Karpas-422 (cell line): ENCODE data around the gene DSCAML1. TPM values are rescaled to one million over a fixed set of nuclear protein-coding genes. Genes with fewer than 3 reads are reported as not detected.
A peak's percentile ranks its signal among the peaks of the same experiment; 100 is the strongest.

ENCODE experiments used
- DNase-seq: peaks from one replicate; pipeline ENCODE4 v3.0.0-alpha.2; 2015
- H2AFZ ChIP-seq: fragments of 200-600 bp; sonication (generic); 2 replicates; pipeline ENCODE4 v1.6.1; 2014; ENCODE audit warnings: antibody characterized with exemption, low read length, mixed read lengths
- H3K27ac ChIP-seq: fragments of 200-600 bp; sonication (generic); 2 replicates; pipeline ENCODE4 v1.5.1; 2014; ENCODE audit warnings: mild to moderate bottlenecking, low read length, moderate library complexity
- H3K27me3 ChIP-seq: fragments of 200-600 bp; sonication (generic); 2 replicates; pipeline ENCODE4 v1.6.1; 2014; ENCODE audit warnings: low read length, mixed read lengths
- H3K36me3 ChIP-seq: fragments of 200-600 bp; sonication (generic); 2 replicates; pipeline ENCODE4 v1.6.1; 2014; ENCODE audit warnings: low read length, mixed read lengths; ENCODE audit not compliant: insufficient read depth
- H3K4me1 ChIP-seq: fragments of 200-600 bp; sonication (generic); 2 replicates; pipeline ENCODE4 v1.6.1; 2014; ENCODE audit warnings: mild to moderate bottlenecking, low read length, mixed read lengths
- H3K4me2 ChIP-seq: fragments of 200-600 bp; sonication (generic); 2 replicates; pipeline ENCODE4 v1.6.1; 2014; ENCODE audit warnings: low read length, low read depth, mild to moderate bottlenecking; ENCODE audit not compliant: poor library complexity, severe bottlenecking
- H3K4me3 ChIP-seq: fragments of 200-600 bp; sonication (generic); 2 replicates; pipeline ENCODE4 v1.5.1; 2014; ENCODE audit warnings: mild to moderate bottlenecking, antibody characterized with exemption, low read length, mixed read lengths
- H3K79me2 ChIP-seq: fragments of 200-600 bp; sonication (generic); 2 replicates; pipeline ENCODE4 v1.6.1; 2014; ENCODE audit warnings: mild to moderate bottlenecking, low read length, mixed read lengths
- H3K9ac ChIP-seq: fragments of 200-600 bp; sonication (generic); 2 replicates; pipeline ENCODE4 v1.6.0; 2014; ENCODE audit warnings: low read length
- H3K9me2 ChIP-seq: fragments of 200-600 bp; sonication (generic), shearing (Covaris generic); replicated peaks from 2 replicates; pipeline ENCODE4 v1.6.0; 2014; ENCODE audit warnings: mild to moderate bottlenecking, low read length, moderate library complexity; ENCODE audit not compliant: insufficient read depth
- H3K9me3 ChIP-seq: fragments of 300-700, 200-600 bp; sonication (generic); 2 replicates; pipeline ENCODE4 v1.6.1; 2014; ENCODE audit warnings: low read length, mixed read lengths
- H4K20me1 ChIP-seq: fragments of 200-600 bp; sonication (generic); 2 replicates; pipeline ENCODE4 v1.6.1; 2014; ENCODE audit warnings: mild to moderate bottlenecking, antibody characterized with exemption, low read length, low read depth; ENCODE audit not compliant: insufficient read depth
- total RNA-seq: library from RNA; depleted of rRNA; stranded (reverse); fragments of >200 nt; shearing (Covaris generic); gene quantifications from 2 replicates; pipeline ENCODE4 v1.2.3, GENCODE V29; 2014; ENCODE audit warnings: low replicate concordance

The DSCAML1 gene
- total RNA-seq, 1 experiment from 2014 or later, result not detected

GRCh38 chr11:117431436-117431835 lies 365.6 kb downstream of the DSCAML1 start:
- H3K4me2 ChIP-seq, result no peak overlapping the region
- H3K4me1 ChIP-seq, result peaks cover 4% of the 10 kb centered on the region; the same call in 1 of the 2 replicates
- no peak for DNase-seq
- no peaks in the 10 kb centered on the region for H3K79me2 ChIP-seq
- H3K27me3 ChIP-seq, result no peaks in the 10 kb centered on the region
- H3K27ac ChIP-seq, result no peak overlapping the region
- H3K9me2 ChIP-seq, result no peaks in the 10 kb centered on the region
- H3K9ac ChIP-seq, result no peak overlapping the region
- no peaks in the 10 kb centered on the region for H3K9me3 ChIP-seq
- H2AFZ ChIP-seq, result no peak overlapping the region
- H3K4me3 ChIP-seq, result no peak overlapping the region
- H4K20me1 ChIP-seq, result no peaks in the 10 kb centered on the region
- H3K36me3 ChIP-seq, result no peaks in the 10 kb centered on the region

GRCh38 chr11:117430293-117430955 lies 366.6 kb downstream of the DSCAML1 start:
- no peaks in the 10 kb centered on the region for H3K36me3 ChIP-seq
- H3K9ac ChIP-seq, result no peak overlapping the region
- H3K4me2 ChIP-seq, result no peak overlapping the region
- H3K4me3 ChIP-seq, result no peak overlapping the region
- no peaks in the 10 kb centered on the region for H3K79me2 ChIP-seq
- DNase-seq, result no peak
- H3K4me1 ChIP-seq, result peaks cover 4% of the 10 kb centered on the region; the same call in 1 of the 2 replicates
- no peaks in the 10 kb centered on the region for H3K27me3 ChIP-seq
- H4K20me1 ChIP-seq, result no peaks in the 10 kb centered on the region
- no peak overlapping the region for H2AFZ ChIP-seq
- no peaks in the 10 kb centered on the region for H3K9me3 ChIP-seq
- no peaks in the 10 kb centered on the region for H3K9me2 ChIP-seq
- H3K27ac ChIP-seq, result no peak overlapping the region

- Histone ChIP-seq H3K9me3 (no peaks in the 10 kb centered on the region), H3K4me1 (peaks cover 9% of the 10 kb centered on the region), H2AFZ (no peak overlapping the region), H4K20me1 (no peaks in the 10 kb centered on the region), H3K4me3 (no peak overlapping the region), H3K36me3 (no peaks in the 10 kb centered on the region), H3K27me3 (no peaks in the 10 kb centered on the region), H3K79me2 (no peaks in the 10 kb centered on the region), H3K27ac (no peak overlapping the region), H3K9me2 (no peaks in the 10 kb centered on the region), H3K9ac (no peak overlapping the region), H3K4me2 (no peak overlapping the region)
- DNase-seq, result peak; percentile 57
Measured at GRCh38 chr11:117428856-117429229, 368.2 kb downstream of the DSCAML1 start.

DNA sequence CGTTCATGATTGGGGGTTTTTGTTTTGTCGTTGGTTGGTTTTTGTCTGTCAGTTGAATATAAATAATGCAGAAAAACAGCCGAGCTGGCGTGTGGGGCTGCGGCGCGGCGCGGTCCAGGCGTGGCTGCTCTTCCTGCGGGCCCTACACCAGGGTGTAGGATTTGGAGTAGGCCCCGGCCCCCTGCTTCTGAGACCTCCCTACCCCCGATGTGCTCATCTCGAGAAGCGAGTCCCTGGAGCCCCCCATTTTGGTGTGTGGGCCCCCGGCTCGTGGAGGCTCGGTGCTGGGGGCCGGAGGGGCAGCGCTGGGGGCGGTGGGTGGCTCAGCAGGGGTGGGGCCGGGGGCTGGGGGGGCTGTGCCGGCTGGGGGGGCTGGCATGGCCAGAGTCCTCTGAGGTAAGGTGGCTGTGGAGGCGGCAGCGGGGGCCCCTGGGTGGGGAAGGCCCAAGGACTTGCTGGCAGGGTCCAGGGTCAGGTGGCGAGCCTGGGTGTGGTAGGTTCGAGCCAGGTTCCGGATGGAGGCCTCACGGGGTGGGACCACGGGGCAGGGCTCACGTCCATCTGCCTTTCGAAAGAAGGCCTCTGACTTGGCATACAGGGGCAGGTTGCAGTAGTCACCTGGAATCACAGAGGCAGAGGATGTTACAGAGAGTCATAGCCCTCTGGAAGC lies 368.7 kb downstream of the DSCAML1 start:
- H3K36me3 ChIP-seq, result no peaks in the 10 kb centered on the region

DNA sequence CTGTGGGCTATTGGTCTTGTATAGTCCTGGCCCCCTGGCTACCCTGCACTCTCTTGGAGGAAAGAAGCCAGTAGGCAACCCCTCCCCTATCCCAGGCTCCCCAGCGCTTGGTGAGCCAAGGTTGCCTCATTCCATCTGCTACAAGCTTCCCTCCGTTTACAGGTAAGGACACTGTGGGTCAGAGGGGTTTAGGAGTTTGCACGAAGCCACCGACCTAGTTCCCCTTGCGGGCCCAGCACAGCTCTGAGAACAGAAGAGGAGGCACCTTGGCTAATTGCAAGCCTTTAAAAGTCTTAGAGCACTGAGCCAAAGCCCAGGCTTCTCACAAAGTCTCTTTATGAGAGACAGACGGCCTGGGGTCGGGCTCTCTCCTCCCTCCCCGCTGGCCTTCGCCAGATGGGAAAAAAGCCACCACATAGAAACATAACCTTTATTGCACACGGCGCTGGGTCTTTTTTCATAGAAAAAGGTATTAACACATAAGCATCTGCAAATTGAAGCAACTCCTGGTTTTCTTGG lies 369.6 kb downstream of the DSCAML1 start:
- H3K9me3 ChIP-seq, result no peaks in the 10 kb centered on the region
- no peaks in the 10 kb centered on the region for H4K20me1 ChIP-seq
- no peak overlapping the region for H3K4me3 ChIP-seq
- no peak overlapping the region for H3K9ac ChIP-seq
- H2AFZ ChIP-seq, result no peak overlapping the region
- no peaks in the 10 kb centered on the region for H3K36me3 ChIP-seq
- H3K79me2 ChIP-seq, result no peaks in the 10 kb centered on the region
- H3K4me2 ChIP-seq, result no peak overlapping the region
- peaks cover 9% of the 10 kb centered on the region for H3K4me1 ChIP-seq
- no peak for DNase-seq
- no peak overlapping the region for H3K27ac ChIP-seq
- H3K9me2 ChIP-seq, result no peaks in the 10 kb centered on the region
- no peaks in the 10 kb centered on the region for H3K27me3 ChIP-seq

More for the DNA sequence above, 368.7 kb downstream of the DSCAML1 start:
- Histone ChIP-seq H2AFZ (no peak overlapping the region), H3K9me2 (no peaks in the 10 kb centered on the region), H3K9me3 (no peaks in the 10 kb centered on the region), H3K4me1 (peaks cover 9% of the 10 kb centered on the region), H3K79me2 (no peaks in the 10 kb centered on the region), H3K4me3 (no peak overlapping the region), H3K4me2 (no peak overlapping the region), H3K27me3 (no peaks in the 10 kb centered on the region), H4K20me1 (no peaks in the 10 kb centered on the region), H3K9ac (no peak overlapping the region), H3K27ac (no peak overlapping the region)
- DNase-seq, result no peak

GRCh38 chr11:117426941-117427340 lies 370.1 kb downstream of the DSCAML1 start:
- Histone ChIP-seq H3K4me2 (no peak overlapping the region), H2AFZ (no peak overlapping the region), H3K4me1 (peaks cover 9% of the 10 kb centered on the region), H3K36me3 (no peaks in the 10 kb centered on the region), H3K4me3 (no peak overlapping the region), H3K9me2 (no peaks in the 10 kb centered on the region), H4K20me1 (no peaks in the 10 kb centered on the region), H3K27me3 (no peaks in the 10 kb centered on the region), H3K27ac (no peak overlapping the region), H3K9ac (no peak overlapping the region), H3K9me3 (no peaks in the 10 kb centered on the region), H3K79me2 (no peaks in the 10 kb centered on the region)
- DNase-seq, result no peak

DNA sequence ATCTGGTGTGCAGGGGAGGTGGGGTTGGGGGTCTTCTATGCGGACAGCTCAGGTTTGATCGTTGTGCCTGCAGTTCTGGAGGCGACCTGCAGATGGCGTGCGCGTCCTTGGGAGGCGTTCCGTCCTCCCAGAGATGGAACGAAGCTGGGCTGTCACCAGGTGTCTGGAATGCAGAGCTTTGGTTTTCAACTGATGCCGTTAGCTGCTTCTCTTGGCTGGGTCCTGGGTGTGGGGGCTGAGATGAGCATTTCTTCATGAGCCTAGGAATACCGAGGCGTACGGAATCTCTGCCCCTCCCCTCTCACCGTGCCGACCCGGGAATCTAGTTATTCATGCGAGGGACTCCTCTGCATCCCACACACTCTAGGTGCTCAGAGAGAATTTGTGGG lies 370.7 kb downstream of the DSCAML1 start:
- Histone ChIP-seq H3K27ac (no peak overlapping the region), H3K27me3 (no peaks in the 10 kb centered on the region), H3K4me3 (no peak overlapping the region), H3K79me2 (no peaks in the 10 kb centered on the region), H3K9me2 (no peaks in the 10 kb centered on the region), H3K4me2 (no peak overlapping the region), H2AFZ (no peak overlapping the region), H3K9me3 (no peaks in the 10 kb centered on the region), H4K20me1 (no peaks in the 10 kb centered on the region), H3K4me1 (peaks cover 9% of the 10 kb centered on the region), H3K36me3 (no peaks in the 10 kb centered on the region), H3K9ac (no peak overlapping the region)
- DNase-seq, result peak; percentile 79

DNA sequence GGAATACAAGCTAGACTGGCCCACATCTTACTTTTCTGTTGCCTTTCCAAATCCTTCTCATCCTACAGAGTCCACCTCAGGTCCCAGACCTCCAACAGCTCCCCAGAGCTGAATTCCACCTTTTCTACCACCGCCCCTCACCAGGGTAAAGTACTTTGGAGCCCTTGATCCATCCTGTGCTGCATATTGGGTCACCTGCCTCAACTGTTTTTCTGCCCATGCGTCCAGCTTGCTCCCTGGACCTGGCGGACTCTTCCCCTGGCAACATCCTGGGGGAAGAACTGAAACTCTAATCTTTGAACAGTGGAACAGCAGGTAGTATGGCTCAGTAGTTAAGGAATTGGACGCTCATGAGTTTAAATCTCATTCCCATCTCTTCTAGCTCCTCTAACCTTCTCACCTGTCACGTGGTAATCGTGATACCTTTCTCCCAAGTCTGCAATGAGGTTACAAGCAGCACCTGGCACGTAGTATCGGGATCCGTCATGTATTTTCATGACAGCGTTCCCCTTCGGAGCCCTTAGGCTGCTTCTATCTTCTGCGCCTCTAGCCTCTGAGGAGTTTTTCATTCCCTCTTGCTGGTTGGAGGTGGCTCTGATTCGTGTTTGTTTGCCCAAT lies 371.2 kb downstream of the DSCAML1 start:
- Histone ChIP-seq H3K9ac (no peak overlapping the region), H3K4me1 (peaks cover 9% of the 10 kb centered on the region), H3K4me2 (no peak overlapping the region), H2AFZ (no peak overlapping the region), H3K9me2 (no peaks in the 10 kb centered on the region), H3K27ac (no peak overlapping the region), H3K36me3 (no peaks in the 10 kb centered on the region), H3K79me2 (no peaks in the 10 kb centered on the region), H4K20me1 (no peaks in the 10 kb centered on the region), H3K27me3 (no peaks in the 10 kb centered on the region), H3K4me3 (no peak overlapping the region), H3K9me3 (no peaks in the 10 kb centered on the region)
- DNase-seq, result no peak
